Stimulated activated naive CD8-positive, alpha-beta T cell treated with anti-CD3 and anti-CD28 coated beads, Interleukin-15, Interleukin-2, amounts not matched to agents 100 ng/mL and 50 ng/mL, for 24 hours (primary cell): ENCODE results near the gene POLR1A.

ENCODE experiments used
- H3K27ac Mint-ChIP-seq: one replicate; pipeline ENCODE4 v1.8.0; 2021; ENCODE audit warnings: mild to moderate bottlenecking, mixed read lengths
- H3K27me3 Mint-ChIP-seq: one replicate; pipeline ENCODE4 v1.8.0; 2021; ENCODE audit warnings: mixed read lengths
- H3K36me3 Mint-ChIP-seq: one replicate; pipeline ENCODE4 v1.8.0; 2021; ENCODE audit warnings: low read depth, mixed read lengths
- H3K4me1 Mint-ChIP-seq: one replicate; pipeline ENCODE4 v1.8.0; 2021; ENCODE audit warnings: low read depth, mixed read lengths
- H3K4me3 Mint-ChIP-seq: one replicate; pipeline ENCODE4 v1.8.0; 2021; ENCODE audit warnings: mild to moderate bottlenecking, mixed read lengths
- H3K9me3 Mint-ChIP-seq: one replicate; pipeline ENCODE4 v1.8.0; 2021; ENCODE audit warnings: mixed read lengths

Gene POLR1A

GRCh38 chr2:86039963-86040655 lies 65.6 kb downstream of the POLR1A start:
- H3K27me3 Mint-ChIP-seq, result no peaks in the 10 kb centered on the region
- H3K9me3 Mint-ChIP-seq, result no peaks in the 10 kb centered on the region
- peaks cover 88% of the 10 kb centered on the region for H3K36me3 Mint-ChIP-seq
- H3K27ac Mint-ChIP-seq, result no peak overlapping the region
- no peak overlapping the region for H3K4me3 Mint-ChIP-seq
- H3K4me1 Mint-ChIP-seq, result peaks cover 75% of the 10 kb centered on the region

GRCh38 chr2:86039178-86039962 lies 66.3 kb downstream of the POLR1A start:
- Mint-ChIP-seq H3K9me3 (no peaks in the 10 kb centered on the region), H3K27me3 (no peaks in the 10 kb centered on the region), H3K4me1 (peaks cover 81% of the 10 kb centered on the region), H3K36me3 (peaks cover 83% of the 10 kb centered on the region), H3K4me3 (no peak overlapping the region), H3K27ac (peak overlapping the region; percentile 97)

GRCh38 chr2:86038291-86039081 lies 67.2 kb downstream of the POLR1A start:
- H3K9me3 Mint-ChIP-seq, result no peaks in the 10 kb centered on the region
- H3K4me3 Mint-ChIP-seq, result peak overlapping the region; percentile 67
- peaks cover 86% of the 10 kb centered on the region for H3K4me1 Mint-ChIP-seq
- peaks cover 86% of the 10 kb centered on the region for H3K36me3 Mint-ChIP-seq
- H3K27ac Mint-ChIP-seq, result peak overlapping the region; percentile 97
- no peaks in the 10 kb centered on the region for H3K27me3 Mint-ChIP-seq

- Mint-ChIP-seq H3K4me1 (peaks cover 86% of the 10 kb centered on the region), H3K9me3 (no peaks in the 10 kb centered on the region), H3K36me3 (peaks cover 85% of the 10 kb centered on the region)
Observed at GRCh38 chr2:86037795-86038192, 67.9 kb downstream of the POLR1A start.

DNA sequence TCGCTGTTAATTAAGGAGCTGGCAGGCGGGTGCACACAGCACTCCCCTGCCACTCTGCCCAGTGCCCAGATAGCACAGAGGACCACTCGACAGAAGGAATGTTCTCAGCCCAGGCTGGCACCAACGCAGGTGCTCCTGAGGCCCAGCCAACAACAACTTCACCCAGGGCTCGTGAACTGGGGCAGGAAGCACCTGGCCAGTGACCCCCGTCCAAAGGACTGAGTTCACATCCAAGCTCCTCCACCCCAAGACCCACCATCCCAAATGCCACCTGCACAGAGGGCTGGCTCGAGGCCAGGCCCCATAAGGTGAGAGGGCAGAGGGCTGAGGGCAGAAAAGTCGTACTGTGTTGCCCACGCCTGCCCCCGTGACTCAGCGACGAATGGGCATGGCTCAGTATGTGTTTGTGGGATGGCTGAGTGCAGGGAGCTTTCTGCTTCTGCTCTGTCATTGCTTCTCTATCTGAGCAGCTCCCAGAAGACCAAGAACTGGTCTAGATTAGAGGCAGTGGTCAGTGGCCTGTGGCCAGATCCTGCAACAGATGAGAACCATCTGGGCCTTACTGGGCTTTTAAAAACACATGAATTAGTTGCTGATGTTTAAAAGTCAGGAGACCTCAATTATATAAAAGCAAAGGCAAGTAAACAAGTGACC lies 68.4 kb downstream of the POLR1A start:
- H3K9me3 Mint-ChIP-seq, result no peaks in the 10 kb centered on the region
- H3K27me3 Mint-ChIP-seq, result no peaks in the 10 kb centered on the region
- peaks cover 82% of the 10 kb centered on the region for H3K4me1 Mint-ChIP-seq
- H3K27ac Mint-ChIP-seq, result peak overlapping the region; percentile 97
- H3K36me3 Mint-ChIP-seq, result peaks cover 85% of the 10 kb centered on the region
- peak overlapping the region; percentile 77 for H3K4me3 Mint-ChIP-seq

More at GRCh38 chr2:86037795-86038192, 67.9 kb downstream of the POLR1A start:
- H3K27me3 Mint-ChIP-seq, result no peaks in the 10 kb centered on the region
- H3K27ac Mint-ChIP-seq, result peak overlapping the region; percentile 97
- peak overlapping the region; percentile 77 for H3K4me3 Mint-ChIP-seq

- Mint-ChIP-seq H3K9me3 (no peaks in the 10 kb centered on the region), H3K4me1 (peaks cover 77% of the 10 kb centered on the region), H3K27ac (peak overlapping the region; percentile 97), H3K27me3 (no peaks in the 10 kb centered on the region), H3K36me3 (peaks cover 84% of the 10 kb centered on the region), H3K4me3 (peak overlapping the region; percentile 77)
Observed at GRCh38 chr2:86036669-86037138, 69.0 kb downstream of the POLR1A start.

GRCh38 chr2:86035883-86036668 lies 69.6 kb downstream of the POLR1A start:
- peaks cover 71% of the 10 kb centered on the region for H3K4me1 Mint-ChIP-seq
- peak overlapping the region; percentile 97 for H3K27ac Mint-ChIP-seq
- no peaks in the 10 kb centered on the region for H3K27me3 Mint-ChIP-seq
- H3K36me3 Mint-ChIP-seq, result peaks cover 83% of the 10 kb centered on the region
- peak overlapping the region; percentile 77 for H3K4me3 Mint-ChIP-seq
- H3K9me3 Mint-ChIP-seq, result no peaks in the 10 kb centered on the region

- peak overlapping the region; percentile 77 for H3K4me3 Mint-ChIP-seq
- peaks cover 83% of the 10 kb centered on the region for H3K36me3 Mint-ChIP-seq
Observed at GRCh38 chr2:86035376-86035882, 70.3 kb downstream of the POLR1A start.

GRCh38 chr2:86033751-86034692 lies 71.7 kb downstream of the POLR1A start:
- Mint-ChIP-seq H3K27me3 (no peaks in the 10 kb centered on the region), H3K4me1 (peaks cover 51% of the 10 kb centered on the region), H3K27ac (peak overlapping the region; percentile 49), H3K36me3 (peaks cover 85% of the 10 kb centered on the region), H3K9me3 (no peaks in the 10 kb centered on the region), H3K4me3 (no peak overlapping the region)

More at GRCh38 chr2:86035376-86035882, 70.3 kb downstream of the POLR1A start:
- peaks cover 65% of the 10 kb centered on the region for H3K4me1 Mint-ChIP-seq
- H3K27me3 Mint-ChIP-seq, result no peaks in the 10 kb centered on the region
- H3K27ac Mint-ChIP-seq, result peak overlapping the region; percentile 97
- no peaks in the 10 kb centered on the region for H3K9me3 Mint-ChIP-seq

- no peak overlapping the region for H3K27ac Mint-ChIP-seq
- no peak overlapping the region for H3K4me3 Mint-ChIP-seq
- H3K27me3 Mint-ChIP-seq, result no peaks in the 10 kb centered on the region
- H3K4me1 Mint-ChIP-seq, result peaks cover 41% of the 10 kb centered on the region
- peaks cover 85% of the 10 kb centered on the region for H3K36me3 Mint-ChIP-seq
- H3K9me3 Mint-ChIP-seq, result no peaks in the 10 kb centered on the region
Observed at GRCh38 chr2:86032861-86033595, 72.7 kb downstream of the POLR1A start.

GRCh38 chr2:86031606-86032005 lies 74.1 kb downstream of the POLR1A start:
- H3K36me3 Mint-ChIP-seq, result peaks cover 82% of the 10 kb centered on the region
- no peak overlapping the region for H3K4me3 Mint-ChIP-seq
- no peaks in the 10 kb centered on the region for H3K27me3 Mint-ChIP-seq
- no peaks in the 10 kb centered on the region for H3K9me3 Mint-ChIP-seq
- peak overlapping the region; percentile 75 for H3K27ac Mint-ChIP-seq
- peaks cover 26% of the 10 kb centered on the region for H3K4me1 Mint-ChIP-seq

GRCh38 chr2:86031151-86031550 lies 74.5 kb downstream of the POLR1A start:
- peak overlapping the region; percentile 75 for H3K27ac Mint-ChIP-seq
- H3K4me1 Mint-ChIP-seq, result peaks cover 22% of the 10 kb centered on the region
- no peaks in the 10 kb centered on the region for H3K27me3 Mint-ChIP-seq
- H3K4me3 Mint-ChIP-seq, result no peak overlapping the region
- H3K36me3 Mint-ChIP-seq, result peaks cover 81% of the 10 kb centered on the region
- H3K9me3 Mint-ChIP-seq, result no peaks in the 10 kb centered on the region
